Liver (tissue), 9 donors: ENCODE data around the gene CREBZF. TPM values are rescaled to one million over a fixed set of nuclear protein-coding genes. Genes with fewer than 3 reads are reported as not detected.

Source experiments
- DNase-seq: peaks from one replicate; pipeline ENCODE4 v3.0.0-alpha.2; 2017; ENCODE audit warnings: low spot score
- H3K27ac ChIP-seq, 2 donors: one replicate each; pipeline ENCODE4 v1.7.0; 2013; ENCODE audit warnings: inconsistent platforms in 2 of 2, low read length in 2 of 2, control low read depth in 1 of 2, low read depth in 1 of 2, mild to moderate bottlenecking in 1 of 2
- H3K27me3 ChIP-seq, 4 donors: one replicate each; pipeline versions ENCODE4 v1.6.1 to v1.7.0; 2013; ENCODE audit warnings: low read length in 3 of 4, inconsistent platforms in 1 of 4, mild to moderate bottlenecking in 1 of 4, moderate library complexity in 1 of 4; ENCODE audit not compliant: control insufficient read depth in 4 of 4, insufficient read depth in 4 of 4
- H3K36me3 ChIP-seq, 4 donors: one replicate each; pipeline versions ENCODE4 v1.6.1 to v1.7.0; 2013; ENCODE audit warnings: low read length in 3 of 4, mild to moderate bottlenecking in 3 of 4, low read depth in 1 of 4, moderate library complexity in 1 of 4; ENCODE audit not compliant: control insufficient read depth in 4 of 4, insufficient read depth in 3 of 4
- H3K4me1 ChIP-seq, 4 donors: one replicate each; pipeline versions ENCODE4 v1.6.1 to v1.7.0; 2013; ENCODE audit warnings: low read length in 3 of 4, mild to moderate bottlenecking in 3 of 4, moderate library complexity in 1 of 4; ENCODE audit not compliant: control insufficient read depth in 4 of 4, insufficient read depth in 4 of 4
- H3K4me3 ChIP-seq, 3 donors: one replicate each; pipeline versions ENCODE4 v1.6.1 to v1.7.0; 2013; ENCODE audit warnings: low read length in 3 of 3, control low read depth in 1 of 3, low read depth in 1 of 3, mild to moderate bottlenecking in 1 of 3
- H3K9ac ChIP-seq, 2 donors: one replicate each; pipeline ENCODE4 v1.7.0; 2013; ENCODE audit warnings: low read length in 2 of 2, mild to moderate bottlenecking in 2 of 2, moderate library complexity in 2 of 2, control low read depth in 1 of 2, low read depth in 1 of 2
- H3K9me3 ChIP-seq, 4 donors: one replicate each; pipeline versions ENCODE4 v1.6.1 to v1.7.0; 2013; ENCODE audit warnings: low read length in 3 of 4; ENCODE audit not compliant: control insufficient read depth in 4 of 4
- FOXA2 ChIP-seq: IDR thresholded peaks from 2 replicates; pipeline ENCODE4 v1.6.1; 2016; ENCODE audit warnings: antibody characterized with exemption
- GABPA ChIP-seq, 2 donors: IDR thresholded peaks in 1 of 2; conservative IDR thresholded peaks in 1 of 2; 2 replicates each; pipeline ENCODE4 v1.6.1; 2016; ENCODE audit warnings: antibody characterized with exemption in 2 of 2, mild to moderate bottlenecking in 1 of 2, moderate library complexity in 1 of 2
- HNF4A ChIP-seq, 2 donors: conservative IDR thresholded peaks; 2 replicates each; pipeline ENCODE4 v1.6.1; 2016; ENCODE audit warnings: antibody characterized with exemption in 2 of 2, mild to moderate bottlenecking in 2 of 2
- NR2F2 ChIP-seq: IDR thresholded peaks from 2 replicates; pipeline ENCODE4 v1.6.1; 2016; ENCODE audit warnings: antibody characterized with exemption
- RAD21 ChIP-seq, 2 donors: IDR thresholded peaks; 2 replicates each; pipeline ENCODE4 v1.6.1; 2016; ENCODE audit warnings: antibody characterized with exemption in 2 of 2, mild to moderate bottlenecking in 2 of 2
- RXRA ChIP-seq, 2 donors: IDR thresholded peaks; 2 replicates each; pipeline ENCODE4 v1.6.1; 2017 to 2018; ENCODE audit warnings: antibody characterized with exemption in 2 of 2, mild to moderate bottlenecking in 1 of 2
- SP1 ChIP-seq: IDR thresholded peaks from 2 replicates; pipeline ENCODE4 v1.6.1; 2018; ENCODE audit warnings: antibody characterized with exemption, mild to moderate bottlenecking
- WGBS: extraction: QIAGEN DNeasy Blood & Tissue Kit; methylation state at CpG from one replicate; pipeline ENCODE4 v1.1.7; 2013; 5-methylcytosine and 5-hydroxymethylcytosine counted together
- polyA plus RNA-seq, 2 donors: library from polyadenylated mRNA; stranded (reverse) in 1 of 2; unstranded in 1 of 2; fragments of 200-250 nt in 1 of 2; fragments of >200 nt in 1 of 2; fragmentation: Nextera tagmentation in 1 of 2; extraction: Ambion mirVana in 1 of 2; gene quantifications; one replicate each; pipeline versions ENCODE4 v1.2.1 to v1.2.3, GENCODE V29; 2013 to 2015
- total RNA-seq, 2 donors: library from RNA; depleted of rRNA; stranded (reverse); fragments of >200 nt; gene quantifications; one replicate each; pipeline ENCODE4 v1.2.3, GENCODE V29; 2014
- TF ChIP-seq, protein P1 (sequence below): fragments of 150-350 bp; IDR thresholded peaks from 2 replicates; pipeline ENCODE4 v1.5.1; 2017; ENCODE audit warnings: improper control_type of control experiment, low read depth, low read length; ENCODE audit not compliant: missing input control
- TF ChIP-seq, protein P2 (sequence below): IDR thresholded peaks from 2 replicates; pipeline ENCODE4 v1.6.1; 2016; ENCODE audit warnings: antibody characterized with exemption
- TF ChIP-seq, protein P3 (sequence below): IDR thresholded peaks from 2 replicates; pipeline ENCODE4 v1.6.1; 2016; ENCODE audit warnings: antibody characterized with exemption, mild to moderate bottlenecking
- donor health status: healthy.
- donor health status: healthy.
- donor health status: healthy.
- donor health status: healthy.
- donor health status: healthy.

CREBZF gene
- total and polyA plus RNA-seq, 4 donors, result 12.1 to 50.0 (median 20.2) TPM

DNA sequence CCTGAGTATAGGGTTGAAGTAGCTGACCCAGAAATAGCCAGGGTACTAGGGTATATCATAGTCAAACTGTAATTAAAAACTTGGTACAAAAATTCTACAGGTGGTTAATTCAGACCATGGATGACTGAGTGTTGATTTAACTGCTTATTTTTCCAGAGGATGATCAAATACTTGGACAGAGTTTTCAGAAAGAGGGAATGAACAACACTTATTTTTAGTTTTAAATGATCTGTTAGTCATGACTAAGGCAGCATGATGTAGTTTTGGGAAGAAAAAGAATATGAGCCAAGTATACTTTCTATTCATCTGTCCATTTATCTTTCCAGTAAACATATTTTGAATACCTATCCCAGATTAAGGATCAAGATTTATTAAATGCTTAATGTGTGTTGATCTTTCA is 40.9 kb upstream of the CREBZF start (continued):
- TF ChIP-seq, protein P1, sequence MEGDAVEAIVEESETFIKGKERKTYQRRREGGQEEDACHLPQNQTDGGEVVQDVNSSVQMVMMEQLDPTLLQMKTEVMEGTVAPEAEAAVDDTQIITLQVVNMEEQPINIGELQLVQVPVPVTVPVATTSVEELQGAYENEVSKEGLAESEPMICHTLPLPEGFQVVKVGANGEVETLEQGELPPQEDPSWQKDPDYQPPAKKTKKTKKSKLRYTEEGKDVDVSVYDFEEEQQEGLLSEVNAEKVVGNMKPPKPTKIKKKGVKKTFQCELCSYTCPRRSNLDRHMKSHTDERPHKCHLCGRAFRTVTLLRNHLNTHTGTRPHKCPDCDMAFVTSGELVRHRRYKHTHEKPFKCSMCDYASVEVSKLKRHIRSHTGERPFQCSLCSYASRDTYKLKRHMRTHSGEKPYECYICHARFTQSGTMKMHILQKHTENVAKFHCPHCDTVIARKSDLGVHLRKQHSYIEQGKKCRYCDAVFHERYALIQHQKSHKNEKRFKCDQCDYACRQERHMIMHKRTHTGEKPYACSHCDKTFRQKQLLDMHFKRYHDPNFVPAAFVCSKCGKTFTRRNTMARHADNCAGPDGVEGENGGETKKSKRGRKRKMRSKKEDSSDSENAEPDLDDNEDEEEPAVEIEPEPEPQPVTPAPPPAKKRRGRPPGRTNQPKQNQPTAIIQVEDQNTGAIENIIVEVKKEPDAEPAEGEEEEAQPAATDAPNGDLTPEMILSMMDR, result no peak
- TF ChIP-seq, protein P2, sequence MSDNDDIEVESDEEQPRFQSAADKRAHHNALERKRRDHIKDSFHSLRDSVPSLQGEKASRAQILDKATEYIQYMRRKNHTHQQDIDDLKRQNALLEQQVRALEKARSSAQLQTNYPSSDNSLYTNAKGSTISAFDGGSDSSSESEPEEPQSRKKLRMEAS, result no peak

DNA sequence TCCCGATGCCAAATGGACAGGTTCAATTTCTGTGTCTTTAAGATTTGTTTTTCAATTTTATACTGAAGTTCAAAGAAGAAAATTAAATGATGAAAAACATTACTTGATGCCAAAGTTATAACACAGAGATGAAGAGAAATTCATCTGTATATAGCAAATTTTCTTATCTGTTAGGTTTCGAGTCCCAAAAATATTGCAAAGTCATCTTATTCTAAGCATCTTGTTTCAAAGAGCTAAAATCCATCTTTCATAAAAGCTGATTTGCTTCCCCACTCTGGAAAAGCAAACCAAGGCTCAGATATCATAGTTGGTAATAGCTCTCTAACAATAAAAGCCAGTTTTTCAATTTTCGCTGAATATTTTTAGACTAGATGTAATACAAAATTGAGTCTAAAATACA is 40.0 kb upstream of the CREBZF start:
- WGBS, result 98% methylated on average over 3 of the region's 3 CpGs

DNA sequence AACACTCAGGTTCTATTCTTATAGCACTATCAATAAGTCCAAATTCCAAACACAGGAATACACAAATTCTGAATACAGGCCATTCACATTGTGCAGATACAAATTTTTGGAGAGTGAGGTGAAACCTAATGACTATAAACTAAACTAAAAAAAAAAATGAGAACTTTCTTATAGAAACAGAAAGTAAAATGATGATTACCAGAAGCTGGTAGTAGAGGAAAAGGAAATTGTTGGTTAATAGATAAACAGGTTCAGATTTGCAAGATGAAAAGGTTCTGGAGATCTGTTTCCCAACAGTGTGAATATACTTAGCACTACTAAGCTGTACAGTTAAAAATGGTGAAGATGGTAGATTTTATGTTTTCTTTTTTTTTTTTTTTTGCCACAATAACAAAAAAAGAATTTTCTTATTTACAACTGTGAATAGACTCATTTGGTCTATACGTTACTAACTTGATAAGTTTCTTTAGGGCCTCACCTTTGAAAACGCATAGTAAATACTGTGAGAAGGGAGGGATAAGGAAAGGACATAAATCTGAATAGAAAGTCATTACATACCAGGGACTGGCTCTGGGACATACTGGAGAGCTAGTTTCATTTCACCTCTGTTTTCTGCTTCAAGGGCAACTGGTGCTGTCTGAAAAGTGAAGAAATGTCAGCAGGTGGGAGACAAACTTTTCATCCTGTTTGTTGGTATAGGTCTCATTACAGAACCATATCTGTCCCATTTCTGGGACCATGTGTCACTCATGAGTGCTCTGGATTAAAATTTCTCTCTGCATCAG is 35.2 kb upstream of the CREBZF start:
- no peaks in the 10 kb centered on the region for H3K9me3 ChIP-seq
- DNase-seq, result no peak
- no peak overlapping the region for H3K27ac ChIP-seq
- H3K4me3 ChIP-seq, result no peak overlapping the region
- no peaks in the 10 kb centered on the region for H3K36me3 ChIP-seq
- TF ChIP-seq GABPA (IDR thresholded peaks at IDR 0.05 in 1 of 2, conservative IDR thresholded peaks at IDR 0.05 in 1 of 2) (no peak), SP1 (no peak), NR2F2 (no peak), RXRA (IDR thresholded peaks at IDR 0.05) (no peak), HNF4A (conservative IDR thresholded peaks at IDR 0.05) (no peak), FOXA2 (no peak)
- TF ChIP-seq, protein P3, sequence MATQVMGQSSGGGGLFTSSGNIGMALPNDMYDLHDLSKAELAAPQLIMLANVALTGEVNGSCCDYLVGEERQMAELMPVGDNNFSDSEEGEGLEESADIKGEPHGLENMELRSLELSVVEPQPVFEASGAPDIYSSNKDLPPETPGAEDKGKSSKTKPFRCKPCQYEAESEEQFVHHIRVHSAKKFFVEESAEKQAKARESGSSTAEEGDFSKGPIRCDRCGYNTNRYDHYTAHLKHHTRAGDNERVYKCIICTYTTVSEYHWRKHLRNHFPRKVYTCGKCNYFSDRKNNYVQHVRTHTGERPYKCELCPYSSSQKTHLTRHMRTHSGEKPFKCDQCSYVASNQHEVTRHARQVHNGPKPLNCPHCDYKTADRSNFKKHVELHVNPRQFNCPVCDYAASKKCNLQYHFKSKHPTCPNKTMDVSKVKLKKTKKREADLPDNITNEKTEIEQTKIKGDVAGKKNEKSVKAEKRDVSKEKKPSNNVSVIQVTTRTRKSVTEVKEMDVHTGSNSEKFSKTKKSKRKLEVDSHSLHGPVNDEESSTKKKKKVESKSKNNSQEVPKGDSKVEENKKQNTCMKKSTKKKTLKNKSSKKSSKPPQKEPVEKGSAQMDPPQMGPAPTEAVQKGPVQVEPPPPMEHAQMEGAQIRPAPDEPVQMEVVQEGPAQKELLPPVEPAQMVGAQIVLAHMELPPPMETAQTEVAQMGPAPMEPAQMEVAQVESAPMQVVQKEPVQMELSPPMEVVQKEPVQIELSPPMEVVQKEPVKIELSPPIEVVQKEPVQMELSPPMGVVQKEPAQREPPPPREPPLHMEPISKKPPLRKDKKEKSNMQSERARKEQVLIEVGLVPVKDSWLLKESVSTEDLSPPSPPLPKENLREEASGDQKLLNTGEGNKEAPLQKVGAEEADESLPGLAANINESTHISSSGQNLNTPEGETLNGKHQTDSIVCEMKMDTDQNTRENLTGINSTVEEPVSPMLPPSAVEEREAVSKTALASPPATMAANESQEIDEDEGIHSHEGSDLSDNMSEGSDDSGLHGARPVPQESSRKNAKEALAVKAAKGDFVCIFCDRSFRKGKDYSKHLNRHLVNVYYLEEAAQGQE, result no peak
- H3K27me3 ChIP-seq, result no peaks in the 10 kb centered on the region
- no peaks in the 10 kb centered on the region for H3K4me1 ChIP-seq
- 84% methylated on average over 2 of the region's 2 CpGs for WGBS
- H3K9ac ChIP-seq, result no peak overlapping the region

More for the DNA sequence above, 40.0 kb upstream of the CREBZF start:
- H3K9ac ChIP-seq, result no peak overlapping the region
- no peaks in the 10 kb centered on the region for H3K36me3 ChIP-seq
- H3K4me3 ChIP-seq, result no peak overlapping the region
- H3K4me1 ChIP-seq, result no peaks in the 10 kb centered on the region
- H3K27ac ChIP-seq, result no peak overlapping the region
- DNase-seq, result no peak
- no peaks in the 10 kb centered on the region for H3K27me3 ChIP-seq
- H3K9me3 ChIP-seq, result no peaks in the 10 kb centered on the region
- no peak for TF ChIP-seq RAD21 (IDR thresholded peaks at IDR 0.05)
- no peak for TF ChIP-seq GABPA (IDR thresholded peaks at IDR 0.05 in 1 of 2, conservative IDR thresholded peaks at IDR 0.05 in 1 of 2)
